Measurements from ENCODE around the gene ZFYVE9. TPM values are rescaled to one million over a fixed set of nuclear protein-coding genes. Genes with fewer than 3 reads are reported as not detected.

The ZFYVE9 gene
- total and polyA plus RNA-seq, 10 of the 15 experiments (the other 5 are each of a cell fraction or from before 2014, with no cell fraction given), result 0.26 to 6.9 (median 2.3) TPM

GRCh38 chr1:52190500-52191252, 48.8 kb downstream of the ZFYVE9 start:
- no TSS peak for BruUV-seq (replicated peaks)
- Histone ChIP-seq H3K4me1 (ENCODE audit: control insufficient read depth, insufficient read depth, low read length) (no peaks in the 10 kb centered on the region), H3K9me3 (replicated peaks; ENCODE audit: control insufficient read depth, insufficient read depth, low read length) (no peaks in the 10 kb centered on the region), H3K4me2 (ENCODE audit: control insufficient read depth, insufficient read depth) (no peak overlapping the region), H3K27ac (ENCODE audit: control insufficient read depth, insufficient read depth) (no peak overlapping the region), H3K79me2 (ENCODE audit: control insufficient read depth, insufficient read depth, low read length) (no peaks in the 10 kb centered on the region), H3K4me3 (no peak overlapping the region), H3K36me3 (ENCODE audit: control insufficient read depth in 2 of 2, insufficient read depth in 2 of 2, low read length in 1 of 2) (no peaks in the 10 kb centered on the region), H2AFZ (ENCODE audit: control insufficient read depth, low read depth, low read length) (no peak overlapping the region), H3K9ac (ENCODE audit: control insufficient read depth, insufficient read depth, low read length) (no peak overlapping the region), H3K27me3 (replicated peaks in 1 of 2; ENCODE audit: control insufficient read depth in 2 of 2, insufficient read depth in 2 of 2, low read length in 1 of 2) (no peaks in the 10 kb centered on the region), H4K20me1 (ENCODE audit: control insufficient read depth, insufficient read depth) (no peaks in the 10 kb centered on the region)
- intact Hi-C loops (cut with micrococcal nuclease; ENCODE audit: unreplicated experiment), result no loop called here
- DNase-seq (ENCODE audit: low read depth, low spot score), result no peak
- TF ChIP-seq ZNF384 (IDR thresholded peaks at IDR 0.05; ENCODE audit: borderline replicate concordance, low read depth, low read length), result no peak
- no peak for TF ChIP-seq MYC (IDR thresholded peaks at IDR 0.05; ENCODE audit: insufficient read depth, insufficient read length, insufficient replicate concordance, low read length, severe bottlenecking)
- no peak for TF ChIP-seq SRF (IDR thresholded peaks at IDR 0.05; ENCODE audit: low read depth in 2 of 2, low read length in 2 of 2)
- no peak for TF ChIP-seq PAX8 (IDR thresholded peaks at IDR 0.05)
- TF ChIP-seq NR2C2 (IDR thresholded peaks at IDR 0.05; ENCODE audit: borderline replicate concordance, control insufficient read depth, insufficient read length, low read depth), result no peak
- no peak for TF ChIP-seq NBN (IDR thresholded peaks at IDR 0.05)
- no peak for TF ChIP-seq CEBPB (IDR thresholded peaks at IDR 0.05; ENCODE audit: borderline replicate concordance in 1 of 2, low read depth in 2 of 2, low read length in 2 of 2)
- TF ChIP-seq SREBF2 (IDR thresholded peaks at IDR 0.05; ENCODE audit: low read length), result no peak
- no peak for TF ChIP-seq MXI1 (IDR thresholded peaks at IDR 0.05; ENCODE audit: low read depth, low read length)
- TF ChIP-seq HDGF (IDR thresholded peaks at IDR 0.05), result no peak
- TF ChIP-seq MTA3 (IDR thresholded peaks at IDR 0.05; ENCODE audit: borderline replicate concordance, low read length), result no peak
- TF ChIP-seq NFIC (IDR thresholded peaks at IDR 0.05; ENCODE audit: low read depth, low read length), result no peak
- no peak for TF ChIP-seq GABPA (IDR thresholded peaks at IDR 0.05; ENCODE audit: low read depth)
- TF ChIP-seq ATF3 (IDR thresholded peaks at IDR 0.05; ENCODE audit: borderline replicate concordance, extremely low read depth, low read depth, low read length), result no peak
- no peak for TF ChIP-seq ZBTB4 (CRISPR knock-in tag; IDR thresholded peaks at IDR 0.05)
- TF ChIP-seq EZH2 (IDR thresholded peaks at IDR 0.05; ENCODE audit: borderline replicate concordance, control insufficient read depth, low read depth, low read length), result no peak
- no peak for TF ChIP-seq RCOR1 (conservative IDR thresholded peaks at IDR 0.05; ENCODE audit: low read depth, low read length)
- TF ChIP-seq YY1 (IDR thresholded peaks at IDR 0.05; ENCODE audit: low read depth, low read length), result no peak
- TF ChIP-seq, protein P1, sequence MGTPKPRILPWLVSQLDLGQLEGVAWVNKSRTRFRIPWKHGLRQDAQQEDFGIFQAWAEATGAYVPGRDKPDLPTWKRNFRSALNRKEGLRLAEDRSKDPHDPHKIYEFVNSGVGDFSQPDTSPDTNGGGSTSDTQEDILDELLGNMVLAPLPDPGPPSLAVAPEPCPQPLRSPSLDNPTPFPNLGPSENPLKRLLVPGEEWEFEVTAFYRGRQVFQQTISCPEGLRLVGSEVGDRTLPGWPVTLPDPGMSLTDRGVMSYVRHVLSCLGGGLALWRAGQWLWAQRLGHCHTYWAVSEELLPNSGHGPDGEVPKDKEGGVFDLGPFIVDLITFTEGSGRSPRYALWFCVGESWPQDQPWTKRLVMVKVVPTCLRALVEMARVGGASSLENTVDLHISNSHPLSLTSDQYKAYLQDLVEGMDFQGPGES (IDR thresholded peaks at IDR 0.05), result no peak
- TF ChIP-seq EP300 (IDR thresholded peaks at IDR 0.05; ENCODE audit: borderline replicate concordance in 1 of 2, control insufficient read depth in 1 of 2, low read depth in 2 of 2, low read length in 2 of 2), result no peak
- RAD21 ChIA-PET (ENCODE audit: unreplicated experiment), result no interaction called here
- CTCF ChIA-PET, result no interaction called here
- FAIRE-seq, result no peak
- SMC1A ChIA-PET (ENCODE audit: uncharacterized antibody, unreplicated experiment), result no interaction called here
- POLR2A ChIA-PET, result no interaction called here
- in situ Hi-C loops (cut with MboI), result no loop called here
- 38% methylated on average over 4 of the region's 4 CpGs for WGBS (ENCODE audit: insufficient coverage, insufficient replicate concordance, low lambda C conversion rate, missing lambda C conversion rate)
- no peak for ATAC-seq

Measured in GM12878 (cell line).